ENCODE data around the gene TGFA. TPM values are rescaled to one million over a fixed set of nuclear protein-coding genes. Genes with fewer than 3 reads are reported as not detected.
A peak's percentile ranks its signal among the peaks of the same experiment; 100 is the strongest.

Gene TGFA
- total and polyA plus RNA-seq, 2 experiments from 2014 or later = 2.6 to 5.6 TPM

DNA sequence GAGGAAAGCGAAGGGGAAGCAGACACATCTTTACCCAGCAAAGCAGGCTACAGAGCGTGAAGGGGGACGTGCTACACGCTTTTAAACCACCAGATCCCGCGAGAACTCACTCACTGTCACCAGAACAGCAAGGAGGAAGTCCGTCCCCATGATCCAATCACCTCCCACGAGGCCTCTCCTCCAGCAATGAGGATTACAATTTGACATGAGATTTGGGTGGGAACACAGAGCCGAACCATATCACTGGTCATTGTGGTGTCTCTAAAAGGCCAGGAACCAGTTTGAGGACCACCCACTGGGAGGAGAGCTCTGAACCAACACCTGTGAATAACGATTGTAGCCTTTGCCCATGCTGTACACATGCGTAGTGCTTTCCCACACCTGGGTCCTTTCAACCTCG is 135.1 kb downstream of the TGFA start:
- Histone ChIP-seq H3K4me1 (ENCODE audit: insufficient read depth) (no peaks in the 10 kb centered on the region), H3K27me3 (no peaks in the 10 kb centered on the region), H3K27ac (no peak overlapping the region), H3K9me3 (ENCODE audit: low read depth) (no peaks in the 10 kb centered on the region), H3K4me2 (no peak overlapping the region), H4K20me1 (ENCODE audit: insufficient read depth, poor library complexity, severe bottlenecking) (no peaks in the 10 kb centered on the region), H3K79me2 (no peaks in the 10 kb centered on the region), H3K4me3 (no peak overlapping the region), H3K9me2 (replicated peaks; ENCODE audit: insufficient read depth) (no peaks in the 10 kb centered on the region), H2AFZ (no peak overlapping the region), H3K36me3 (replicated peaks; ENCODE audit: insufficient read depth, low read depth) (no peaks in the 10 kb centered on the region)
- DNase-seq (ENCODE audit: low spot score) = no peak
- WGBS (ENCODE audit: low lambda C conversion rate, missing lambda C conversion rate) = 86% methylated on average over 12 of the region's 12 CpGs
- no peak for TF ChIP-seq EZH2 (IDR thresholded peaks at IDR 0.05; ENCODE audit: borderline replicate concordance)
- TF ChIP-seq EZH2phosphoT487 (IDR thresholded peaks at IDR 0.05; ENCODE audit: low read depth, severe bottlenecking, unreplicated experiment) = no peak
- TF ChIP-seq, protein P1, sequence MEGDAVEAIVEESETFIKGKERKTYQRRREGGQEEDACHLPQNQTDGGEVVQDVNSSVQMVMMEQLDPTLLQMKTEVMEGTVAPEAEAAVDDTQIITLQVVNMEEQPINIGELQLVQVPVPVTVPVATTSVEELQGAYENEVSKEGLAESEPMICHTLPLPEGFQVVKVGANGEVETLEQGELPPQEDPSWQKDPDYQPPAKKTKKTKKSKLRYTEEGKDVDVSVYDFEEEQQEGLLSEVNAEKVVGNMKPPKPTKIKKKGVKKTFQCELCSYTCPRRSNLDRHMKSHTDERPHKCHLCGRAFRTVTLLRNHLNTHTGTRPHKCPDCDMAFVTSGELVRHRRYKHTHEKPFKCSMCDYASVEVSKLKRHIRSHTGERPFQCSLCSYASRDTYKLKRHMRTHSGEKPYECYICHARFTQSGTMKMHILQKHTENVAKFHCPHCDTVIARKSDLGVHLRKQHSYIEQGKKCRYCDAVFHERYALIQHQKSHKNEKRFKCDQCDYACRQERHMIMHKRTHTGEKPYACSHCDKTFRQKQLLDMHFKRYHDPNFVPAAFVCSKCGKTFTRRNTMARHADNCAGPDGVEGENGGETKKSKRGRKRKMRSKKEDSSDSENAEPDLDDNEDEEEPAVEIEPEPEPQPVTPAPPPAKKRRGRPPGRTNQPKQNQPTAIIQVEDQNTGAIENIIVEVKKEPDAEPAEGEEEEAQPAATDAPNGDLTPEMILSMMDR (IDR thresholded peaks at IDR 0.05; ENCODE audit: poor library complexity) = no peak

DNA sequence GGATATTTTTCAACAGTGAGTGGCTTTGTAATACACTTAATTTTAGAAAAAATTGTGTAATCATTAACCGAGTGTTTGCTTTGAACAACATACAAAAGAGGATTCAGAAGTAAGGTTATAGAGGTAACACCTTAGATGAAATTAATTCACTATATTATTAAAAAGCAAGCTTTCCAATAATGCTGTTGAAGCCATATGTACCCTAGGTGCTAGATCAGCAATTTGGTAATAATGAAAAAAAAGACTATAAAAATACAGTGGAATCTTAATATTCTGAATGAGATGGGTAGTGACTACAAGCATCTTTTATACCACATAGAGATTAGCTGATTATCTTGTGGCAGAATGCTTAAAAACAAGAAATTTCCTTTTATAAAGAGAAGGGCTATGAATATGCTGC is 136.6 kb downstream of the TGFA start:
- Histone ChIP-seq H3K79me2 (no peaks in the 10 kb centered on the region), H3K36me3 (replicated peaks; ENCODE audit: insufficient read depth, low read depth) (no peaks in the 10 kb centered on the region), H3K4me1 (ENCODE audit: insufficient read depth) (no peaks in the 10 kb centered on the region), H3K9me3 (ENCODE audit: low read depth) (no peaks in the 10 kb centered on the region), H2AFZ (no peak overlapping the region), H3K27ac (no peak overlapping the region), H3K9me2 (replicated peaks; ENCODE audit: insufficient read depth) (no peaks in the 10 kb centered on the region), H3K27me3 (no peaks in the 10 kb centered on the region), H3K4me3 (no peak overlapping the region), H4K20me1 (ENCODE audit: insufficient read depth, poor library complexity, severe bottlenecking) (no peaks in the 10 kb centered on the region), H3K4me2 (no peak overlapping the region)
- TF ChIP-seq, protein P1 (IDR thresholded peaks at IDR 0.05; ENCODE audit: poor library complexity) = no peak
- TF ChIP-seq EZH2phosphoT487 (IDR thresholded peaks at IDR 0.05; ENCODE audit: low read depth, severe bottlenecking, unreplicated experiment) = no peak
- no peak for TF ChIP-seq EZH2 (IDR thresholded peaks at IDR 0.05; ENCODE audit: borderline replicate concordance)
- WGBS (ENCODE audit: low lambda C conversion rate, missing lambda C conversion rate) = 97% methylated on average over 1 of the region's 1 CpG
- no peak for DNase-seq (ENCODE audit: low spot score)

- WGBS (ENCODE audit: low lambda C conversion rate, missing lambda C conversion rate) = 63% methylated on average over 7 of the region's 7 CpGs
- Histone ChIP-seq H3K9me3 (ENCODE audit: low read depth) (no peaks in the 10 kb centered on the region), H3K4me3 (no peak overlapping the region), H3K4me1 (ENCODE audit: insufficient read depth) (no peaks in the 10 kb centered on the region), H3K4me2 (no peak overlapping the region), H3K27ac (peak overlapping the region; percentile 8), H3K27me3 (no peaks in the 10 kb centered on the region), H3K9me2 (replicated peaks; ENCODE audit: insufficient read depth) (no peaks in the 10 kb centered on the region), H3K79me2 (no peaks in the 10 kb centered on the region), H3K36me3 (replicated peaks; ENCODE audit: insufficient read depth, low read depth) (no peaks in the 10 kb centered on the region), H2AFZ (no peak overlapping the region), H4K20me1 (ENCODE audit: insufficient read depth, poor library complexity, severe bottlenecking) (no peaks in the 10 kb centered on the region)
- peak; percentile 23 for DNase-seq (ENCODE audit: low spot score)
- no peak for TF ChIP-seq EZH2phosphoT487 (IDR thresholded peaks at IDR 0.05; ENCODE audit: low read depth, severe bottlenecking, unreplicated experiment)
Measured at GRCh38 chr2:70412294-70413070, 141.1 kb downstream of the TGFA start.

DNA sequence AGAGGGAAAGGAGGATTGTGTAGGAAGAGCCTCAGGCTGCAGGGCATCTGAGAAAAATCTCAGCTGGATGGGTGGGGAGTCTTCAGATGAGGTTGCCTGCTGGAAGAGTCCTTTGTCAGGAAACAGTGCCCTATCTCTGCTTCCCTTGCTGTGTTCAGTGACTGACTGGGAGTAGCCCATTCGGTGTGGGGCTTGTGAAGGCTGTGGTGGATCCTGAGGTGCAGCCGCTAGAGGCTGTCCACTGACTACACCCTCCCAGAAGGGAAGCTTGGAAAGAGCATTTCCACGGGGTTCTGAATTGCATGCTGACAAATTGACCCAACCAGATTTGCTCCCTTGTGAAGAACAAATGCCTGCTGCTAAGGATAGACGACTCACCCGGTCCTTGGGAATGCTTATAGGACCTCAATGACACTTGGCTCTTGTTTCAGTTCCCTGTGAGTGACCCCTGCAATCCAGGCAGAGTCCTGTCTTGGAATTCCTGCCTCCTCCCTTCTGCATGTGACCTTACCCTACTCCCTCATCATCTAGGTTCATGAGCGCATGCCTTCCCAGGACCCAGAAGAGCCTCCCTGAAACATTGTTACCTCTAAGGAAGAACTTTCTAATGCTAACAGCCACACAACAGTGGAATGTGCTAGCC is 142.0 kb downstream of the TGFA start:
- no peak for DNase-seq (ENCODE audit: low spot score)
- H3K4me3 ChIP-seq = no peak overlapping the region
- no peaks in the 10 kb centered on the region for H3K79me2 ChIP-seq
- H3K9me3 ChIP-seq (ENCODE audit: low read depth) = no peaks in the 10 kb centered on the region
- TF ChIP-seq EZH2phosphoT487 (IDR thresholded peaks at IDR 0.05; ENCODE audit: low read depth, severe bottlenecking, unreplicated experiment) (no peak), EZH2 (IDR thresholded peaks at IDR 0.05; ENCODE audit: borderline replicate concordance) (no peak)
- TF ChIP-seq, protein P1 (IDR thresholded peaks at IDR 0.05; ENCODE audit: poor library complexity) = no peak
- peak overlapping the region; percentile 8 for H3K27ac ChIP-seq
- no peak overlapping the region for H2AFZ ChIP-seq
- H3K9me2 ChIP-seq (replicated peaks; ENCODE audit: insufficient read depth) = no peaks in the 10 kb centered on the region
- 81% methylated on average over 6 of the region's 6 CpGs for WGBS (ENCODE audit: low lambda C conversion rate, missing lambda C conversion rate)
- no peaks in the 10 kb centered on the region for H3K36me3 ChIP-seq (replicated peaks; ENCODE audit: insufficient read depth, low read depth)
- H3K4me1 ChIP-seq (ENCODE audit: insufficient read depth) = no peaks in the 10 kb centered on the region
- no peak overlapping the region for H3K4me2 ChIP-seq
- no peaks in the 10 kb centered on the region for H3K27me3 ChIP-seq
- H4K20me1 ChIP-seq (ENCODE audit: insufficient read depth, poor library complexity, severe bottlenecking) = no peaks in the 10 kb centered on the region

All from hepatocyte (in vitro differentiated cells).